PC-9 (cell line): ENCODE measurements around the gene UCP2. TPM values are rescaled to one million over a fixed set of nuclear protein-coding genes. Genes with fewer than 3 reads are reported as not detected.

Source experiments
- BruUV-seq: library from RNA; stranded (reverse); fragments of 400-500 nt; replicated peaks from 2 replicates; lab custom pipeline; 2021; lab: Mats Ljungman, UMichigan
- CTCF ChIA-PET: fragments of 300-600 bp; sonication (Branson Sonifier 250); formaldehyde crosslinking; loops from one replicate; lab custom pipeline; 2022; ENCODE audit warnings: antibody characterized with exemption; lab: Charles Lee
- POLR2A ChIA-PET: fragments of 300-600 bp; sonication (Branson Sonifier 250); formaldehyde crosslinking; loops from one replicate; lab custom pipeline; 2022; ENCODE audit warnings: antibody characterized with exemption; ENCODE audit not compliant: unreplicated experiment; lab: Charles Lee
- DNase-seq, 2 experiments: peaks; one replicate each; pipeline versions ENCODE4 v3.0.0 to v3.0.0-alpha.2; 2015 to 2022; ENCODE audit warnings: mixed read lengths in 1 of 2
- H2AFZ ChIP-seq: fragments of 200-600 bp; sonication (generic); 2 replicates; pipeline ENCODE4 v1.8.1; 2017; ENCODE audit warnings: antibody characterized with exemption
- H3F3A ChIP-seq: fragments of 200-600 bp; sonication (generic); 2 replicates; pipeline ENCODE4 v1.8.1; 2017; ENCODE audit warnings: antibody characterized with exemption, mild to moderate bottlenecking, low read depth; ENCODE audit not compliant: insufficient read depth
- H3K27ac ChIP-seq: fragments of 200-600 bp; sonication (generic); 2 replicates; pipeline ENCODE4 v1.6.1; 2016; ENCODE audit warnings: mixed run types
- H3K27me3 ChIP-seq: fragments of 200-600 bp; sonication (generic); 2 replicates; pipeline ENCODE4 v1.6.1; 2016; ENCODE audit warnings: low read depth, mixed run types; ENCODE audit not compliant: insufficient read depth
- H3K36me3 ChIP-seq: fragments of 200-600 bp; sonication (generic); 2 replicates; pipeline ENCODE4 v1.6.1; 2016; ENCODE audit warnings: low read depth, mixed run types
- H3K4me1 ChIP-seq: fragments of 200-600 bp; sonication (generic); replicated peaks from 2 replicates; pipeline ENCODE4 v1.6.1; 2016; ENCODE audit warnings: mixed run types; ENCODE audit not compliant: insufficient read depth
- H3K4me2 ChIP-seq: fragments of 200-600 bp; sonication (generic); 2 replicates; pipeline ENCODE4 v1.6.1; 2017; ENCODE audit warnings: mixed run types
- H3K4me3 ChIP-seq: fragments of 200-600 bp; sonication (generic); 2 replicates; pipeline ENCODE4 v1.6.1; 2016; ENCODE audit warnings: mixed run types
- H3K79me2 ChIP-seq: fragments of 200-600 bp; sonication (generic); 2 replicates; pipeline ENCODE4 v1.6.1; 2017; ENCODE audit warnings: low read depth, mixed run types
- H3K9me2 ChIP-seq: fragments of 200-600 bp; sonication (generic); 2 replicates; pipeline ENCODE4 v1.8.1; 2017; ENCODE audit warnings: mild to moderate bottlenecking; ENCODE audit not compliant: insufficient read depth
- H3K9me3 ChIP-seq: fragments of 200-600 bp; sonication (generic); 2 replicates; pipeline ENCODE4 v1.8.1; 2016; ENCODE audit warnings: low read depth; ENCODE audit not compliant: insufficient read depth
- H4K20me1 ChIP-seq: fragments of 200-600 bp; sonication (generic); 2 replicates; pipeline ENCODE4 v1.8.1; 2017; ENCODE audit not compliant: insufficient read depth
- CTCF ChIP-seq: fragments of 200-600 bp; sonication (generic); conservative IDR thresholded peaks from 2 replicates; pipeline ENCODE4 v1.6.1; 2017; ENCODE audit warnings: mixed run types, antibody characterized with exemption, mild to moderate bottlenecking, moderate library complexity
- EZH2 ChIP-seq: fragments of 200-600 bp; sonication (generic); IDR thresholded peaks from 2 replicates; pipeline ENCODE4 v1.8.0; 2017; ENCODE audit warnings: antibody characterized with exemption, low read depth
- intact Hi-C: fragments of 100-400 bp; cut with micrococcal nuclease; formaldehyde crosslinking; loops from one replicate; pipeline ENCODE4 v1.10.0; 2022; ENCODE audit not compliant: unreplicated experiment
- total RNA-seq: library from RNA; stranded (reverse); gene quantifications from 2 replicates; pipeline ENCODE4 v1.2.3, GENCODE V29; 2021

The UCP2 gene
- total RNA-seq, 1 experiment from 2014 or later, result 27.2 TPM

- no peaks in the 10 kb centered on the region for H3K27me3 ChIP-seq
- intact Hi-C loops, result no loop called here
- BruUV-seq, result no TSS peak
- H3K9me2 ChIP-seq, result no peaks in the 10 kb centered on the region
- peaks cover 8% of the 10 kb centered on the region for H3K4me1 ChIP-seq
- H3K36me3 ChIP-seq, result 0 out of 2 replicates have a peak, but pooled peaks cover 15% of the 10 kb centered on the region
- H3K79me2 ChIP-seq, result no peaks in the 10 kb centered on the region
- TF ChIP-seq EZH2 (no peak), CTCF (no peak)
- no peak overlapping the region for H3K4me2 ChIP-seq
- H4K20me1 ChIP-seq, result no peaks in the 10 kb centered on the region
- peaks cover 9% of the 10 kb centered on the region; the same call in 1 of the 2 replicates for H3F3A ChIP-seq
- H2AFZ ChIP-seq, result no peak overlapping the region
- no peak for DNase-seq
- CTCF ChIA-PET, result no interaction called here
- H3K27ac ChIP-seq, result no peak overlapping the region
- no peak overlapping the region for H3K4me3 ChIP-seq
- H3K9me3 ChIP-seq, result no peaks in the 10 kb centered on the region
- POLR2A ChIA-PET, result interaction anchor here (0.6 kb wide), 1 partner anchor 73 kb away, joined by 6 read pairs; no protein-coding TSS in a partner anchor
Observed at GRCh38 chr11:74013141-74013540, 30.5 kb upstream of the UCP2 start.

- Histone ChIP-seq H3K79me2 (no peaks in the 10 kb centered on the region), H3K4me3 (no peak overlapping the region), H3K9me3 (no peaks in the 10 kb centered on the region), H3K9me2 (no peaks in the 10 kb centered on the region), H2AFZ (no peak overlapping the region), H3K27ac (no peak overlapping the region), H3K27me3 (no peaks in the 10 kb centered on the region), H3K4me2 (no peak overlapping the region), H3F3A (peaks cover 4% of the 10 kb centered on the region; the same call in 1 of the 2 replicates), H4K20me1 (no peaks in the 10 kb centered on the region), H3K36me3 (0 out of 2 replicates have a peak, but pooled peaks cover 14% of the 10 kb centered on the region), H3K4me1 (no peaks in the 10 kb centered on the region)
- intact Hi-C loops, result no loop called here
- no peak for DNase-seq
- ChIA-PET CTCF (no interaction called here), POLR2A (interaction anchor here (0.6 kb wide), 1 partner anchor 40 kb away, joined by 3 read pairs; no protein-coding TSS in a partner anchor)
- no TSS peak for BruUV-seq
- TF ChIP-seq CTCF, result no peak
Observed at GRCh38 chr11:74012074-74012809, 29.6 kb upstream of the UCP2 start.

- no peaks in the 10 kb centered on the region for H3K9me2 ChIP-seq
- TF ChIP-seq CTCF, result no peak
- no peak for TF ChIP-seq EZH2
- H3K27me3 ChIP-seq, result no peaks in the 10 kb centered on the region
- no peaks in the 10 kb centered on the region for H3K79me2 ChIP-seq
- intact Hi-C loops, result no loop called here
- H3K4me1 ChIP-seq, result no peaks in the 10 kb centered on the region
- H3K27ac ChIP-seq, result no peak overlapping the region
- H3F3A ChIP-seq, result peaks cover 4% of the 10 kb centered on the region; the same call in 1 of the 2 replicates
- H4K20me1 ChIP-seq, result no peaks in the 10 kb centered on the region
- no TSS peak for BruUV-seq
- no peak for DNase-seq
- ChIA-PET POLR2A (interaction anchor here (0.6 kb wide), 1 partner anchor 39 kb away, joined by 3 read pairs; no protein-coding TSS in a partner anchor), CTCF (no interaction called here)
- H2AFZ ChIP-seq, result no peak overlapping the region
- no peaks in the 10 kb centered on the region for H3K9me3 ChIP-seq
- no peak overlapping the region for H3K4me2 ChIP-seq
- 0 out of 2 replicates have a peak, but pooled peaks cover 7% of the 10 kb centered on the region for H3K36me3 ChIP-seq
- H3K4me3 ChIP-seq, result no peak overlapping the region
Observed at GRCh38 chr11:74011360-74012073, 28.9 kb upstream of the UCP2 start.
